Activated CD4-positive, CD25-positive, alpha-beta regulatory T cell (primary cell): ENCODE data around the gene MS4A6E.
A peak's percentile ranks its signal among the peaks of the same experiment; 100 is the strongest.
"Not testable (repeated sequence)": the region's sequence is repeated elsewhere in the genome, so short reads cannot be mapped to it uniquely, and the experiment has no call there.

Experiments
- DNase-seq, 4 experiments: peaks; one replicate each; lab custom pipeline; 2025; lab: John Stamatoyannopoulos, UW

MS4A6E gene

GRCh38 chr11:60336767-60337391, 9.8 kb downstream of the MS4A6E start:
- no peak for DNase-seq

- DNase-seq = no peak
Observed at GRCh38 chr11:60338053-60338452, 11.0 kb downstream of the MS4A6E start.

- DNase-seq = no peak
Observed at GRCh38 chr11:60339356-60339755, 12.3 kb downstream of the MS4A6E start.

GRCh38 chr11:60343094-60343704, 16.1 kb downstream of the MS4A6E start:
- no peak for DNase-seq

DNA sequence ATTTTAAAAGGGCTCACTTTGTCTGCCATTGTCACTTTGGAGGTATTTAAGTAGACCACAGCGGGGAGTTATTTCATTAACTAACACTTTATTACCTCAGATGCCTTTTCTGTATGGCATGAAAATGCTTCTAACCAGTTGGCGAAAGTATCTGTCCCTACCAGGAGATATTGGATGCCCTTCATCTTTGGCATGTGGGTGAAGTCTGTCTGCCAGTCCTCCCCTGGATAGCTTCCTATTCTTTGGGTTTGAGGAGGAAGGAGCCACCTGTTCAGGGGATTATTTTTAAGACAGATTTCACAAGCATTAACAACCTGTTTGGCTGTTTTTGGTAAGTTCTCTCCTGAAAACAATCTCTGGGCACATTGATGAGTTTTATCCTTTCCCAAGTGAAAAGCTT, 17.1 kb downstream of the MS4A6E start:
- DNase-seq = no peak

DNA sequence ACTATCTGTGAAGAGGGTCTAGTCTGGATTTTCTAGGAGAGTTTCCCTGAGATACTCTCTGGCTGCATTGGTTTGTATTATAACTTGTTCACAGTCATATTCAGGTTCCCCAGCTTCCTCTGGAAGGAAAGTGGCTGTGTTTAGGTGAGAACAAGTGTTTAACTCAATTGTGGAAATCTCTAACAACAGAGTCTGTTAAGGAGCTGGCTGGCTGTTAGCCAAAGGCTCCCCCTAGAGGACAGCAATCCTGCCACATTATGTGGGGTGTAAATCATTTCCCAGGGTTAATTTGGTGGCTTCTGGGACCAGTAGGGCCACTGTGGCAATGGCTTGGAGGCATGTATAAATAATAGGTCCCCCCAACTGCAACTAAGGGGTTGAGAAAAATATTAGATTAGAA, 18.4 kb downstream of the MS4A6E start:
- no peak for DNase-seq

DNA sequence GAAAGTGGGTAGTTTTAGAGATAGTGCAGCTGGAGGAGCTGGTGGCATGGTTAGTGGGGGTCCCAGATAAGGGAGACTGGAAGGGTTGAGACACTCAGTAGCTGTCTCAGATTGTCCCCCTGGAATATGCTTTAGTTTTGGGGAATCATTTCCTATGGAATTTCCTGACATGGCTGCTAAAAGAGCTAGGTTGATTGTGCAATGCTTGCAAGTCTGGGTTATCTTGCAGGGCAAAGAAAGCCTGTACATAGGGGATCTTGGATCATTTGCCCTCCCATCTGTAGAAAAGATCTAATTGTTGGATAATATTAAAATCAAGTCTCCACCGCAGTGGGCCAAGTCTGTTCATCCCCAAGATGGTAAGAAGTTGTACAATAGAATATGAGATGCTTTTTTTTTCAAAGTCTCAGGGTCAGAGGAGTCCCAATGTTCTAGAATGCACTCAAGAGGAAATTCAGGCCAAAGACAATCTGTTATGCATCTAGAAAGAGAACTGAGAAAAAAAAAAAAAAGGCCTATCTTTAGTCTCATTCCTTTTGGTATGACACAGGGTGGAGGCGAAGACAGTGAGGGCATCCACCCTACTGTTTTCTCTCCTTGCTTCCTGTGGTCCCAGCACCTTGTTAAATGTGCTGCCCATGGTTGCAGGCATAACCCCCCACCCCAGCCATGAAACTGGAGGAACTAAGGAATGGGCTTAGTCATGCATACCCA, 20.2 kb downstream of the MS4A6E start:
- DNase-seq = no peak

DNA sequence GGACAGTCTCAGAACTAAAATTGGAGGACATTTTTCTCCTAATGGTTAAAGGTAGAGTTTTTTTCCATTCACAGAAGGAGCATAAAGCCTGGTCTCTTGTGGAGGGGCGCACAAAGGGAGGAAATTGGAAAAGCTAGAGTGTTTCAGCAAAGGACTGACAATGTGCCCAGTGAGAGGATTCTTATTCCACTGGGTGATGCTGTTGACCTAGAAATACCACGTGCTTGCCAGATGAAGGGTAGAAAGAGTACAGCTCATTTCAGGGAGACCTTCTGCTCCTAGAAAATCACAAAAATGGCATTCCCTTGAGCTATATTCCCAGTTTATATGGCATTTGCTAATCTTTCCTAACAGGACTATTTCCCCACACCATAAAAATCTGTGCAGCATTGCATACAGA, 21.1 kb downstream of the MS4A6E start:
- DNase-seq = no peak

DNA sequence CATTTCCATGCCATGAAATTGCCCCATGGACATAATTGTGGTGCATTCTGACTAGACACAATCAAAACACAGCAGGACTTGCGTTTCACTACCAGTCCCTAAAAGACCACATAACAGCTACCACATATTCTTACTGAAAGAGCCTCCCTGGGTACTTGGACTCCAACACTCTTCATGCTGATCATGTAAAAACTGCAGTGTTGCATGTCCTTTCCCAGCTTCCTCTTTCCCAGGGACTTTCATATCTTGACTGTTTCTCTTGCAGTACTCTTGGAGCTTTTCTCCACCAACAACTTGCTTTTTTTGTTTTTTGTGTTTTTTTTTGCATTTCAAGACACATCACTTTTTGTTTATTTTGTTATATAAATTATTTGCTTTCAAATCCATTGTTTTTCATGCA, 22.9 kb downstream of the MS4A6E start:
- no peak for DNase-seq

- DNase-seq = no peak
Observed at GRCh38 chr11:60357771-60358170, 30.7 kb downstream of the MS4A6E start.

DNA sequence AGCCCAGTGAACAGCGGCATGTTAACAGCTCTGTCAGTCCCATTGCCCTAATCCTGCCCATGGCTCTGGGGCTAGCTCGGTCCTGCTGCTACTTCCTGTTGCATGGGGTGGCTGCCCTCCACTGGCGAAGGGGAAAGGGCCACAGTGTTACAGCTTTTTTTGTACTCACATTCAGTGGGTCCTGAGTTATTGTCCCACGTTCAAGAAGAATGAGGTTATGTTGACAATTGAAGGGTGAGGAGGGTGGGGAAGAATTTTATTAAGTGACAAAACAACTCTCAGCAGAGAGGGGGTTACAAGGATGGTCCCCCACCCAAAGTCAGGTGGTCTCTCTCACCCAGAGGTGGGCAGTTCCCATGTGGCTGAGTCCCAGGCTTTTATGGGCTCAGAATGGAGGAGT, 33.6 kb downstream of the MS4A6E start:
- no peak for DNase-seq

DNA sequence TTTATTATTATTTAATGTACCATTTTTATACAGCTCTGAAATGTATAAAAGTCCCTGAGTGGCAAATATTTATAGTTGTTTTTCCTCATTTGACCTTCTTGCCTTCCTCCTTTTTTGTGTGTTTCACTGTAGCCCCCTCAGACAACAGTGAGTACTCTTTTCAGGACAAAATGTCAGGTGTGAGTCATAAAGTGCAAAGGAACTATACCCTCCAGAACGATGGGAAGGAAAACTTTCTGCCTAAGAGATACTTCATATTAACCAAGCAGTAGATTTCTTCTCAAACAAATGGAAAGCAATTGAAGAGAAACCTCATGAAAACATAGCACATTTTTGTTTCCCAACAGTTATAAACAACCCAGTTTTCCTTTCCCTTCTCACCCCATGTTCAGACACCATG, 35.2 kb downstream of the MS4A6E start:
- no peak for DNase-seq

GRCh38 chr11:60363542-60364470, 36.8 kb downstream of the MS4A6E start:
- DNase-seq = peak; percentile 5 to 28 (median 11)

DNA sequence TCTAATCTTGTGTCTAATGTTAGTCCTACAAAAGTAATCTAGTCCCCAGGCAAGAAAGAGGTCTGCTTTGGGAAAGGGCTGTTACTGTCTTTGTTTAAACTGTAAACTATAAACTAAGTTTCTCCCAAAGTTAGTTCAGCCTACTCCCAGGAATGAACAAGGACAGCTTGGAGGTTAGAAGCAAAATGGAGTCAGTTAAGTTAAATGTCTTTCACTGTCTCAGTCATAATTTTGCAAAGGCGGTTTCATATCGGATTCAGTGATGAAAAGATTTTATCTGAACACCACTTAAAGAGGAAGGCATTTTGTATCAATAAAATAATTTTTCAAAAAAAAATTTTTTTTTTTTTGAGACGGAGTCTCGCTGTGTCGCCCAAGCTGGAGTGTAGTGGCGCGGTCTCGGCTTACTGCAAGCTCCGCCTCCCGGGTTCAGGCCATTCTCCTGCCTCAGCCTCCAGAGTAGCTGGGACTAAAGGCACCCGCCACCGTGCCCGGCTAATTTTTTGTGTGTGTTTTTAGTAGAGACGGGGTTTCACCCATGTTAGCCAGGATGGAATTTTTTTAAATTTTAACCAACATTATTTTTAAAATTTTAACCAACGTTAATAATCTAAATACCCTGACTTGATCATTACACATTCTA, 39.3 kb downstream of the MS4A6E start:
- not testable (repeated sequence) for DNase-seq

- DNase-seq = no peak
Observed at GRCh38 chr11:60367009-60367408, 40.0 kb downstream of the MS4A6E start.

- DNase-seq = no peak
Observed at GRCh38 chr11:60367896-60368295, 40.8 kb downstream of the MS4A6E start.

- no peak for DNase-seq
Observed at GRCh38 chr11:60370252-60370810, 43.3 kb downstream of the MS4A6E start.

GRCh38 chr11:60370811-60371298, 43.8 kb downstream of the MS4A6E start:
- no peak for DNase-seq

DNA sequence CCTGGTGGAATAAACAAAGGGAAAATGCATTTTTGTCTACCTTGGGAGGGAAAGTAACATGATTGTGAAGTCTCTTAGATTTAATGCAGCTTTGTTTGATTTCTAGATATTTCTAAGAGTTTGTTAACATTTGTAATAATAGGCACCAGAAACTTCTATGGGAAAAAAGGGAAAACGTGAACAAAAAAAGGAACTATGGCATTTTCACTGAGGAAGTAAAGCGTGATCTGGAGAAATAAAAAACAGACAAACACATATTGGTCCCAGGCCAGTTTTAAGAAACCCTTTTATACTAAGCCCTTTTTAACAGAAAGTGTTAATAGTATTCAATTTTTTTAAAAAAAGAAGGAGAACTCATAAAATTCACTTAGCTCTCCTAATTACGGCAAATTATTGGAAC, 44.3 kb downstream of the MS4A6E start:
- no peak for DNase-seq

DNA sequence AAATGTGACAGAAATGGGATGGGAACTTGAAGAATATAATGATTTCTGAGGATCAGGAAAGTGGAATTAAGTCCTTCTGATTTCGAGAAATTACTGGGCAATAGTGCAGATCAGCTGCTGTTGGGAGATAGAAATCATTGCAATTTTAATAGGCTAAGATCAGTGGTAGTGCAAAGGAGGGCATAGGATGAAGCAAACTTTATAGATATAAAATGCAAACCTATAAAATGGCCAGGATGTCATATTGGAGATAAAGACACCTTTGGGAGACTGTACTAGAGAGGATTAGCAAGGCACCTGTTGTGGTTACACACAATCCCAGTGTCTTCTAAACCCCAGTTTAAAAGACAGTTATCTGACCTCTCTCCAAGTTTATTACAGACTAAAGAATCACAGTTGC, 44.8 kb downstream of the MS4A6E start:
- DNase-seq = no peak

GRCh38 chr11:60372767-60373166, 45.7 kb downstream of the MS4A6E start:
- DNase-seq = no peak
